GM23338 (cell line): ENCODE data around the gene SPATA33. TPM values are rescaled to one million over a fixed set of nuclear protein-coding genes. Genes with fewer than 3 reads are reported as not detected.

ENCODE experiments used
- ATAC-seq: fragments of 200-7000 bp; cut with Tn5 transposase; 3 replicates; pipeline ENCODE4 v1.9.1; 2020
- DNase-seq: peaks from one replicate; pipeline ENCODE4 v3.0.0-alpha.2; 2015; ENCODE audit warnings: low spot score
- H2AFZ ChIP-seq: fragments of 200-600 bp; sonication (generic); 2 replicates; pipeline ENCODE4 v1.8.0; 2016; ENCODE audit warnings: antibody characterized with exemption, mild to moderate bottlenecking, moderate library complexity
- H3F3A ChIP-seq: fragments of 200-600 bp; sonication (generic); replicated peaks from 2 replicates; pipeline ENCODE4 v1.8.0; 2017; ENCODE audit warnings: antibody characterized with exemption, mixed run types, low read depth
- H3K27ac ChIP-seq: fragments of 200-600 bp; sonication (generic); 2 replicates; pipeline ENCODE4 v1.6.1; 2016; ENCODE audit warnings: low read depth
- H3K27me3 ChIP-seq: fragments of 200-600 bp; sonication (generic); 2 replicates; pipeline ENCODE4 v1.8.0; 2016; ENCODE audit warnings: mild to moderate bottlenecking, mixed run types, moderate library complexity; ENCODE audit not compliant: insufficient read depth
- H3K36me3 ChIP-seq: fragments of 200-600 bp; sonication (generic); 2 replicates; pipeline ENCODE4 v1.8.0; 2016; ENCODE audit warnings: mild to moderate bottlenecking; ENCODE audit not compliant: insufficient read depth
- H3K4me1 ChIP-seq: fragments of 200-600 bp; sonication (generic); 2 replicates; pipeline ENCODE4 v1.8.0; 2016; ENCODE audit warnings: mild to moderate bottlenecking, moderate library complexity; ENCODE audit not compliant: insufficient read depth
- H3K4me2 ChIP-seq: fragments of 200-600 bp; sonication (generic); 2 replicates; pipeline ENCODE4 v1.7.1; 2017; ENCODE audit warnings: mixed run types
- H3K4me3 ChIP-seq: fragments of 200-600 bp; sonication (generic); 2 replicates; pipeline ENCODE4 v1.6.1; 2016; ENCODE audit warnings: mixed run types
- H3K79me2 ChIP-seq: fragments of 200-600 bp; sonication (generic); replicated peaks from 2 replicates; pipeline ENCODE4 v1.8.0; 2017; ENCODE audit warnings: mild to moderate bottlenecking; ENCODE audit not compliant: insufficient read depth
- H3K9me2 ChIP-seq: fragments of 200-600 bp; sonication (generic); 2 replicates; pipeline ENCODE4 v1.8.0; 2017; ENCODE audit not compliant: insufficient read depth
- H4K20me1 ChIP-seq: fragments of 200-600 bp; sonication (generic); replicated peaks from 2 replicates; pipeline ENCODE4 v1.8.0; 2017; ENCODE audit warnings: mild to moderate bottlenecking; ENCODE audit not compliant: insufficient read depth
- H3K27ac Mint-ChIP-seq: 2 replicates; pipeline ENCODE4 v1.8.0; 2020; ENCODE audit warnings: inconsistent platforms, mild to moderate bottlenecking, moderate library complexity, mixed read lengths
- H3K27me3 Mint-ChIP-seq: 3 replicates; pipeline ENCODE4 v1.8.0; 2022; ENCODE audit warnings: low read depth, mild to moderate bottlenecking, moderate library complexity, mixed read lengths, inconsistent platforms; ENCODE audit not compliant: insufficient read depth, poor library complexity
- H3K36me3 Mint-ChIP-seq: 3 replicates; pipeline ENCODE4 v1.8.0; 2021; ENCODE audit warnings: low read depth, mild to moderate bottlenecking, inconsistent platforms, moderate library complexity, mixed read lengths
- H3K4me1 Mint-ChIP-seq: 3 replicates; pipeline ENCODE4 v1.8.0; 2020; ENCODE audit warnings: mild to moderate bottlenecking, inconsistent platforms, mixed read lengths
- H3K4me3 Mint-ChIP-seq: 3 replicates; pipeline ENCODE4 v1.8.0; 2021; ENCODE audit warnings: moderate library complexity, mild to moderate bottlenecking, inconsistent platforms, mixed read lengths
- H3K9me3 Mint-ChIP-seq: 3 replicates; pipeline ENCODE4 v1.8.0; 2020; ENCODE audit warnings: moderate library complexity, mild to moderate bottlenecking, inconsistent platforms, mixed read lengths
- CREB1 ChIP-seq: fragments of 250-450 bp; sonication (Bioruptor Pico); IDR thresholded peaks from 2 replicates; pipeline ENCODE4 v1.5.0; 2020; ENCODE audit warnings: low read depth, mild to moderate bottlenecking, moderate library complexity
- EZH2 ChIP-seq: fragments of 200-600 bp; sonication (generic); IDR thresholded peaks from one replicate; pipeline ENCODE4 v1.8.0; 2017; ENCODE audit warnings: antibody characterized with exemption, mild to moderate bottlenecking, low read depth; ENCODE audit not compliant: unreplicated experiment
- JUNB ChIP-seq: IDR thresholded peaks from one replicate; pipeline ENCODE4 v1.6.1; 2016; ENCODE audit warnings: antibody characterized with exemption; ENCODE audit not compliant: unreplicated experiment
- NANOG ChIP-seq: IDR thresholded peaks from 2 replicates; pipeline ENCODE4 v1.6.1; 2016; ENCODE audit warnings: antibody characterized with exemption, borderline replicate concordance
- POLR2AphosphoS5 ChIP-seq: IDR thresholded peaks from 2 replicates; pipeline ENCODE4 v1.6.1; 2016; ENCODE audit warnings: antibody characterized with exemption, low read depth
- STAT1 ChIP-seq: IDR thresholded peaks from one replicate; pipeline ENCODE4 v1.6.1; 2016; ENCODE audit warnings: antibody characterized with exemption; ENCODE audit not compliant: unreplicated experiment
- ZNF114 ChIP-seq: fragments of 250-450 bp; sonication (Bioruptor Pico); IDR thresholded peaks from 2 replicates; pipeline ENCODE4 v1.5.0; 2020; ENCODE audit warnings: mild to moderate bottlenecking, moderate library complexity
- ZNF331 ChIP-seq: fragments of 250-450 bp; sonication (Bioruptor Pico); IDR thresholded peaks from 2 replicates; pipeline ENCODE4 v1.5.0; 2020; ENCODE audit warnings: low read depth, mild to moderate bottlenecking, moderate library complexity
- ZNF462 ChIP-seq: fragments of 250-450 bp; sonication (Bioruptor Pico); IDR thresholded peaks from 2 replicates; pipeline ENCODE4 v1.5.0; 2020; ENCODE audit warnings: mild to moderate bottlenecking, moderate library complexity
- polyA plus RNA-seq: library from polyadenylated mRNA; unstranded; fragments of >200 nt; fragmentation: Nextera tagmentation; extraction: Ambion mirVana; gene quantifications from 2 replicates; pipeline ENCODE4 v1.2.1, GENCODE V29; 2016
- total RNA-seq: library from RNA; depleted of rRNA; stranded (reverse); fragments of >200 nt; shearing (Covaris generic); gene quantifications from 2 replicates; pipeline ENCODE4 v1.2.3, GENCODE V29; 2014
- TF ChIP-seq, protein P1 (sequence below), 2 experiments: fragments of 200-600 bp in 1 of 2; sonication (generic) in 1 of 2; conservative IDR thresholded peaks; 2 replicates each; pipeline versions ENCODE4 v1.5.1 to v1.6.1; 2016 to 2017; ENCODE audit warnings: antibody characterized with exemption in 2 of 2, low read depth in 2 of 2, mild to moderate bottlenecking in 2 of 2, moderate library complexity in 1 of 2

SPATA33 gene
- total and polyA plus RNA-seq, 2 experiments from 2014 or later = 5.8 to 17.4 TPM

DNA sequence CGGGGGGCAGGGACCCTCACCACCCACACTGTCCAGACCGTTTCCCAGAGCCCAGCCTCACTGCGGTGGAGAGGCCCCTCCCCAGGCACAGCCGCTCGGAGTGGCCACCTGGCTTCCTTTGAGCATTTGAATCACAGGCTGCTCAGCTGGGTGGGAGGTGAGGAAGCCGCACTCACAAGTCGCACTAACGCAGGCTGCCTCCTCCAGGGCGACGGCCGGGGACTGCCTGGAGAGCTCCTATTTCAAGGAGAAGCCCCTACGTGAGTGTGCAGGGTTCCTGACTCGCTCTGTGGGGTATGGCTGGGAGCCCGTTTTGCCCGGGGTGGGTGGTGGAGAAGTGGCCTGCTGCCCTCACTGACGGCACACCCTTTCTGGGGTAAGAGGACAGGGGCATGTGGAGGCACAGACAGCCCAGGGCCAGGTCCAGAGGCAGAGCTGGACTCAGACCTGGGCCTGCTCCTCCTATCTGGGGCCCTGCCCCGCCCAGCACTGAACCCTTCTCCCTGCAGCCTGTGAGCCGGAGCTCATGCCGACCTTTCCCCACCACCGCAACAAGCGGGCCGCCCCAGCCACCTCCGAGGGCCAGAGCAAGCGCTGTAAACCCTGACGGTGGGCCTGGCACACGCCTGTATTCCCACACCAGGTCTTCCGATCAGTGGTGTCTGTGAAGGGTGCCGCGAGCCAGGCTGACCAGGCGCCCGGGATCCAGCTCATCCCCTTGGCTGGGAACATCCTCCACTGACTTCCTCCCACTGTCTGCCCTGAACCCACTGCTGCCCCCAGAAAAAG, 37.6 kb downstream of the SPATA33 start:
- Histone ChIP-seq H3K4me1 (peaks cover 7% of the 10 kb centered on the region; the same call in 1 of the 2 replicates), H3K4me3 (no peak overlapping the region), H2AFZ (no peak overlapping the region), H3K27me3 (no peaks in the 10 kb centered on the region), H3F3A (peaks cover 9% of the 10 kb centered on the region; the same call in 1 of the 2 replicates), H3K79me2 (no peaks in the 10 kb centered on the region), H3K36me3 (0 out of 2 replicates have a peak, but pooled peaks cover 2% of the 10 kb centered on the region), H3K9me2 (no peaks in the 10 kb centered on the region), H3K4me2 (no peak overlapping the region), H3K27ac (0 out of 2 replicates have a peak overlapping the region, but pooled peaks have one; percentile 55), H4K20me1 (peaks cover 4% of the 10 kb centered on the region)
- no peak for DNase-seq
- Mint-ChIP-seq H3K36me3 (peaks cover 40% of the 10 kb centered on the region), H3K4me1 (peaks cover 3% of the 10 kb centered on the region; the same call in 1 of the 3 replicates), H3K4me3 (no peak overlapping the region), H3K27me3 (peaks cover 24% of the 10 kb centered on the region), H3K9me3 (no peaks in the 10 kb centered on the region), H3K27ac (no peak overlapping the region)
- no peak for ATAC-seq
- TF ChIP-seq POLR2AphosphoS5 = peak; percentile 6; the same call in 1 of the 2 replicates
- TF ChIP-seq EZH2 = no peak

DNA sequence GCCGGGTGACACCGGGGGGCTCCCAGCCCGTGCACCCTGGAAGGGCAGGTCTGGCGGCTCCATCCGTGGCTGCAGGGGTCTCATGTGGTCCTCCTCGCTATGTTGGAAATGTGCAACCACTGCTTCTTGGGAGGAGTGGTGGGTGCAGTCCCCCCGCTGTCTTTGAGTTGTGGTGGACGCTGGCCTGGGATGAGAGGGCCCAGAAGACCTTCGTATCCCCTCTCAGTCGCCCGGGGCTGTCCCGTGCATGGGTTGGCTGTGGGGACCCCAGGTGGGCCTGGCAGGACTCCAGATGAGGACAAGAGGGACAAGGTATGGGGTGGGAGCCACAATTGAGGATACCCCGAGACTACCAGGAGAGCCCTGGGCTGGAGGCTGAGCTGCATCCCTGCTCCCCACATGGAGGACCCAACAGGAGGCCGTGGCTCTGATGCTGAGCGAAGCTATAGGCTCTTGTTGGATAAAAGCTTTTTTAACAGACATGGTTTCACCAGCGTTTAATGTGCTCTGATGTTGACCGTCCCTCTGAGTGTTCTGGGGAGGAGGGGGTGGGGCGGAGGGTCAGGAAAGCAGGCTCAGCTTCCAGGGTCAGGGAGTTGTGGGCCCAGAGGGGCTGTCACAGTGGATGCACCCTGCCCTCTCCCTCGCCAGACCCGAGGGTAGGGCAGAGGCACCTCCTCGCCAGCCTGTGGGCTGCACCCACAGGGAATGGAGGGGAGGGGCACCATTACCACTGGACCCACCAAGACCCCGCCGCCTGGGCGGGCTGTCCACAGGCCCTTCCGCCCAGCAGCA, 38.4 kb downstream of the SPATA33 start:
- ATAC-seq (no peak), DNase-seq (no peak)
- Histone ChIP-seq H3K4me3 (no peak overlapping the region), H3K27me3 (no peaks in the 10 kb centered on the region), H3K4me1 (peaks cover 7% of the 10 kb centered on the region; the same call in 1 of the 2 replicates), H2AFZ (no peak overlapping the region), H3K79me2 (no peaks in the 10 kb centered on the region), H4K20me1 (peaks cover 4% of the 10 kb centered on the region), H3K4me2 (no peak overlapping the region), H3F3A (peaks cover 15% of the 10 kb centered on the region; the same call in 1 of the 2 replicates), H3K36me3 (0 out of 2 replicates have a peak, but pooled peaks cover 2% of the 10 kb centered on the region), H3K27ac (0 out of 2 replicates have a peak overlapping the region, but pooled peaks have one; percentile 55), H3K9me2 (no peaks in the 10 kb centered on the region)
- Mint-ChIP-seq H3K9me3 (no peaks in the 10 kb centered on the region), H3K36me3 (peaks cover 38% of the 10 kb centered on the region), H3K4me1 (peaks cover 3% of the 10 kb centered on the region; the same call in 1 of the 3 replicates), H3K27ac (no peak overlapping the region), H3K27me3 (peaks cover 19% of the 10 kb centered on the region), H3K4me3 (no peak overlapping the region)
- no peak for TF ChIP-seq JUNB
- TF ChIP-seq ZNF114 (CRISPR knock-in tag) = no peak
- TF ChIP-seq ZNF331 = no peak
- no peak for TF ChIP-seq STAT1
- no peak for TF ChIP-seq NANOG
- TF ChIP-seq EZH2 = no peak
- TF ChIP-seq CREB1 (CRISPR knock-in tag) = no peak
- no peak for TF ChIP-seq ZNF462 (CRISPR knock-in tag)
- TF ChIP-seq, protein P1, sequence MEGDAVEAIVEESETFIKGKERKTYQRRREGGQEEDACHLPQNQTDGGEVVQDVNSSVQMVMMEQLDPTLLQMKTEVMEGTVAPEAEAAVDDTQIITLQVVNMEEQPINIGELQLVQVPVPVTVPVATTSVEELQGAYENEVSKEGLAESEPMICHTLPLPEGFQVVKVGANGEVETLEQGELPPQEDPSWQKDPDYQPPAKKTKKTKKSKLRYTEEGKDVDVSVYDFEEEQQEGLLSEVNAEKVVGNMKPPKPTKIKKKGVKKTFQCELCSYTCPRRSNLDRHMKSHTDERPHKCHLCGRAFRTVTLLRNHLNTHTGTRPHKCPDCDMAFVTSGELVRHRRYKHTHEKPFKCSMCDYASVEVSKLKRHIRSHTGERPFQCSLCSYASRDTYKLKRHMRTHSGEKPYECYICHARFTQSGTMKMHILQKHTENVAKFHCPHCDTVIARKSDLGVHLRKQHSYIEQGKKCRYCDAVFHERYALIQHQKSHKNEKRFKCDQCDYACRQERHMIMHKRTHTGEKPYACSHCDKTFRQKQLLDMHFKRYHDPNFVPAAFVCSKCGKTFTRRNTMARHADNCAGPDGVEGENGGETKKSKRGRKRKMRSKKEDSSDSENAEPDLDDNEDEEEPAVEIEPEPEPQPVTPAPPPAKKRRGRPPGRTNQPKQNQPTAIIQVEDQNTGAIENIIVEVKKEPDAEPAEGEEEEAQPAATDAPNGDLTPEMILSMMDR (conservative IDR thresholded peaks at IDR 0.05; ENCODE audit: low read depth in 2 of 2) = no peak
- TF ChIP-seq POLR2AphosphoS5 = no peak; the same call in 1 of the 2 replicates
